ENCODE measurements around the gene SPTBN1.

DNA sequence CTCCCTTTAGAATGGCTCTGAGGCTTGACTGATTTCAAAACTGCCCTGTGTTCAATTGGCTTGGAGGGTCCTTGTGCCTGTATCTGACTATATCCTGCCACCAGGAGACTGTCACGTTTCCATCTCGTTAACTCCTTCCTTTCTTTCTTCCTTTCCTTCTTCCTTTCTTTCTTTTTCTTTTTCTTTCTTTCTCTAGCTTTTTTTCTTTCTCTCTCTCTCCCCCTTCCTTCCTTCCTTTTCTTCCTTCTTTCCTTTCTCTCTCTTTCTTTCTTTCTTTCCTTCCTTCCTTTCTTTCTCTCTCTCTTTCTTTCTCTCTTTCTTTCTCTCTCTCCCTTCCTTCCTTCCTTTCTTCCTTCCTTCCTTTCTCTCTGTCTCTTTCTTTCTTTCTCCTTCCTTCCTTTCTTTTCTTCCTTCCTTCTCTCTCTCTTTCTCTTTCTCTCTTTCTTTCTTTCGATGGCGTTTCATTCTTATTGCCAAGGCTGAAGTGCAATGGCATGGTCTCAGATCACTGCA lies 229.2 kb downstream of the SPTBN1 start:
- no peak for TF ChIP-seq CREM (CRISPR knock-in tag; IDR thresholded peaks at IDR 0.05)
- no peak for TF ChIP-seq CREB1 (CRISPR knock-in tag; IDR thresholded peaks at IDR 0.05)
- no peak for TF ChIP-seq ESRRA (CRISPR knock-in tag; IDR thresholded peaks at IDR 0.05; ENCODE audit: borderline replicate concordance)
- TF ChIP-seq, protein P1, sequence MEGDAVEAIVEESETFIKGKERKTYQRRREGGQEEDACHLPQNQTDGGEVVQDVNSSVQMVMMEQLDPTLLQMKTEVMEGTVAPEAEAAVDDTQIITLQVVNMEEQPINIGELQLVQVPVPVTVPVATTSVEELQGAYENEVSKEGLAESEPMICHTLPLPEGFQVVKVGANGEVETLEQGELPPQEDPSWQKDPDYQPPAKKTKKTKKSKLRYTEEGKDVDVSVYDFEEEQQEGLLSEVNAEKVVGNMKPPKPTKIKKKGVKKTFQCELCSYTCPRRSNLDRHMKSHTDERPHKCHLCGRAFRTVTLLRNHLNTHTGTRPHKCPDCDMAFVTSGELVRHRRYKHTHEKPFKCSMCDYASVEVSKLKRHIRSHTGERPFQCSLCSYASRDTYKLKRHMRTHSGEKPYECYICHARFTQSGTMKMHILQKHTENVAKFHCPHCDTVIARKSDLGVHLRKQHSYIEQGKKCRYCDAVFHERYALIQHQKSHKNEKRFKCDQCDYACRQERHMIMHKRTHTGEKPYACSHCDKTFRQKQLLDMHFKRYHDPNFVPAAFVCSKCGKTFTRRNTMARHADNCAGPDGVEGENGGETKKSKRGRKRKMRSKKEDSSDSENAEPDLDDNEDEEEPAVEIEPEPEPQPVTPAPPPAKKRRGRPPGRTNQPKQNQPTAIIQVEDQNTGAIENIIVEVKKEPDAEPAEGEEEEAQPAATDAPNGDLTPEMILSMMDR (IDR thresholded peaks at IDR 0.05), result no peak
- TF ChIP-seq, protein P2, sequence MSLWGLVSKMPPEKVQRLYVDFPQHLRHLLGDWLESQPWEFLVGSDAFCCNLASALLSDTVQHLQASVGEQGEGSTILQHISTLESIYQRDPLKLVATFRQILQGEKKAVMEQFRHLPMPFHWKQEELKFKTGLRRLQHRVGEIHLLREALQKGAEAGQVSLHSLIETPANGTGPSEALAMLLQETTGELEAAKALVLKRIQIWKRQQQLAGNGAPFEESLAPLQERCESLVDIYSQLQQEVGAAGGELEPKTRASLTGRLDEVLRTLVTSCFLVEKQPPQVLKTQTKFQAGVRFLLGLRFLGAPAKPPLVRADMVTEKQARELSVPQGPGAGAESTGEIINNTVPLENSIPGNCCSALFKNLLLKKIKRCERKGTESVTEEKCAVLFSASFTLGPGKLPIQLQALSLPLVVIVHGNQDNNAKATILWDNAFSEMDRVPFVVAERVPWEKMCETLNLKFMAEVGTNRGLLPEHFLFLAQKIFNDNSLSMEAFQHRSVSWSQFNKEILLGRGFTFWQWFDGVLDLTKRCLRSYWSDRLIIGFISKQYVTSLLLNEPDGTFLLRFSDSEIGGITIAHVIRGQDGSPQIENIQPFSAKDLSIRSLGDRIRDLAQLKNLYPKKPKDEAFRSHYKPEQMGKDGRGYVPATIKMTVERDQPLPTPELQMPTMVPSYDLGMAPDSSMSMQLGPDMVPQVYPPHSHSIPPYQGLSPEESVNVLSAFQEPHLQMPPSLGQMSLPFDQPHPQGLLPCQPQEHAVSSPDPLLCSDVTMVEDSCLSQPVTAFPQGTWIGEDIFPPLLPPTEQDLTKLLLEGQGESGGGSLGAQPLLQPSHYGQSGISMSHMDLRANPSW (CRISPR knock-in tag; conservative IDR thresholded peaks at IDR 0.05; ENCODE audit: low read depth), result no peak
- no peak for TF ChIP-seq TP53 (CRISPR knock-in tag; IDR thresholded peaks at IDR 0.05)
- TF ChIP-seq, protein P3, sequence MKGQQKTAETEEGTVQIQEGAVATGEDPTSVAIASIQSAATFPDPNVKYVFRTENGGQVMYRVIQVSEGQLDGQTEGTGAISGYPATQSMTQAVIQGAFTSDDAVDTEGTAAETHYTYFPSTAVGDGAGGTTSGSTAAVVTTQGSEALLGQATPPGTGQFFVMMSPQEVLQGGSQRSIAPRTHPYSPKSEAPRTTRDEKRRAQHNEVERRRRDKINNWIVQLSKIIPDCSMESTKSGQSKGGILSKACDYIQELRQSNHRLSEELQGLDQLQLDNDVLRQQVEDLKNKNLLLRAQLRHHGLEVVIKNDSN (CRISPR knock-in tag; IDR thresholded peaks at IDR 0.05), result no peak
- TF ChIP-seq FOXP1 (CRISPR knock-in tag; IDR thresholded peaks at IDR 0.05; ENCODE audit: borderline replicate concordance), result no peak
- TF ChIP-seq, protein P4, sequence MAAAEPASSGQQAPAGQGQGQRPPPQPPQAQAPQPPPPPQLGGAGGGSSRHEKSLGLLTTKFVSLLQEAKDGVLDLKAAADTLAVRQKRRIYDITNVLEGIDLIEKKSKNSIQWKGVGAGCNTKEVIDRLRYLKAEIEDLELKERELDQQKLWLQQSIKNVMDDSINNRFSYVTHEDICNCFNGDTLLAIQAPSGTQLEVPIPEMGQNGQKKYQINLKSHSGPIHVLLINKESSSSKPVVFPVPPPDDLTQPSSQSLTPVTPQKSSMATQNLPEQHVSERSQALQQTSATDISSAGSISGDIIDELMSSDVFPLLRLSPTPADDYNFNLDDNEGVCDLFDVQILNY (CRISPR knock-in tag; IDR thresholded peaks at IDR 0.05), result no peak
- TF ChIP-seq, protein P5, sequence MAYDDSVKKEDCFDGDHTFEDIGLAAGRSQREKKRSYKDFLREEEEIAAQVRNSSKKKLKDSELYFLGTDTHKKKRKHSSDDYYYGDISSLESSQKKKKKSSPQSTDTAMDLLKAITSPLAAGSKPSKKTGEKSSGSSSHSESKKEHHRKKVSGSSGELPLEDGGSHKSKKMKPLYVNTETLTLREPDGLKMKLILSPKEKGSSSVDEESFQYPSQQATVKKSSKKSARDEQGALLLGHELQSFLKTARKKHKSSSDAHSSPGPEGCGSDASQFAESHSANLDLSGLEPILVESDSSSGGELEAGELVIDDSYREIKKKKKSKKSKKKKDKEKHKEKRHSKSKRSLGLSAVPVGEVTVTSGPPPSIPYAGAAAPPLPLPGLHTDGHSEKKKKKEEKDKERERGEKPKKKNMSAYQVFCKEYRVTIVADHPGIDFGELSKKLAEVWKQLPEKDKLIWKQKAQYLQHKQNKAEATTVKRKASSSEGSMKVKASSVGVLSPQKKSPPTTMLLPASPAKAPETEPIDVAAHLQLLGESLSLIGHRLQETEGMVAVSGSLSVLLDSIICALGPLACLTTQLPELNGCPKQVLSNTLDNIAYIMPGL (CRISPR knock-in tag; IDR thresholded peaks at IDR 0.05), result no peak
- no peak for TF ChIP-seq SP1 (CRISPR knock-in tag; conservative IDR thresholded peaks at IDR 0.05)
- TF ChIP-seq, protein P6, sequence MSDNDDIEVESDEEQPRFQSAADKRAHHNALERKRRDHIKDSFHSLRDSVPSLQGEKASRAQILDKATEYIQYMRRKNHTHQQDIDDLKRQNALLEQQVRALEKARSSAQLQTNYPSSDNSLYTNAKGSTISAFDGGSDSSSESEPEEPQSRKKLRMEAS (CRISPR knock-in tag; IDR thresholded peaks at IDR 0.05), result no peak
- TF ChIP-seq, protein P7, sequence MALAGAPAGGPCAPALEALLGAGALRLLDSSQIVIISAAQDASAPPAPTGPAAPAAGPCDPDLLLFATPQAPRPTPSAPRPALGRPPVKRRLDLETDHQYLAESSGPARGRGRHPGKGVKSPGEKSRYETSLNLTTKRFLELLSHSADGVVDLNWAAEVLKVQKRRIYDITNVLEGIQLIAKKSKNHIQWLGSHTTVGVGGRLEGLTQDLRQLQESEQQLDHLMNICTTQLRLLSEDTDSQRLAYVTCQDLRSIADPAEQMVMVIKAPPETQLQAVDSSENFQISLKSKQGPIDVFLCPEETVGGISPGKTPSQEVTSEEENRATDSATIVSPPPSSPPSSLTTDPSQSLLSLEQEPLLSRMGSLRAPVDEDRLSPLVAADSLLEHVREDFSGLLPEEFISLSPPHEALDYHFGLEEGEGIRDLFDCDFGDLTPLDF (CRISPR knock-in tag; IDR thresholded peaks at IDR 0.05), result no peak

All from WTC11 (cell line).